ENCODE data around the gene ORC2. TPM values are rescaled to one million over a fixed set of nuclear protein-coding genes. Genes with fewer than 3 reads are reported as not detected.
"Not testable (repeated sequence)": the region's sequence is repeated elsewhere in the genome, so short reads cannot be mapped to it uniquely, and the experiment has no call there.

The ORC2 gene
- total RNA-seq (2014; rRNA removed; shearing (Covaris generic)), result 16.8 and 17.1 TPM in 2 replicates

DNA sequence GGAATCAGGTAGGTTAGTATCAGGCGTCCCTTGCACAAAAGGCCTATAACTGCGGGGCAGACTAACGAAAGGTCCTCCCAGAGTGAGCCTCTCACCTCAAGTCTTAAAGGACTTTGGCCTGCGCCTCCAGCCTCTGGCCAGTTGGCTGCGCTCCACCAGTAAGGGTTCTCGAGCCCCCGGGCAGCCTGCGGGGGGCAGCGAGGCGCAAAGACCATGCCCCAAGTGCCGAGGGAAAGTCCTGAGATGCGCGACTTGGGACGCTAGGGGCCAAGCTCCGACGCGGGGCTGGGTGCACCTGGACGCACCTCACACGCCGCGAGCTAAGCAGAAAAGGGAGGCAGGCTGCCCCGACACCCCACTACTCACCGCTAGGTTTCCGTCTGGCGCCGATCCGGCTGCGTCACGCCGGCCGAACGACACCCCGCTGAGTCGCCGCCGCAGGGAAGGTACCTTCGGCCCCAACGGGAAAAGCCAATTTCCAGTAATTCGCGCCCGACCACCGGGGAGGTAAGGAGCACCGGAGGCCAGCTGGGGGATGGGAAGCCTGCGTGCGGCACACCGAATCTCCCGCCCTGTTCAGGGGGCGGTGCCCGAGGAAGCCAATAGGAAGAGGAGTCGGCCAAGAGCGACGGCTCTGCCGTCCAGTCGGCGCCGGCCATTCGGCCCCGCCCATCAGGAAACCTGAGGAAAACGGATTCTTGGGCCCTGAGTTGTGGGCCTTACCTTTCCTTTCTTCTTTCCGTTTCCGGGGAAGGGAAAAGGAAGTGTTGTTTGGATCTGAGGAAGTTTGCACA lies at the start of gene ORC2:
TSS of gene ORC2 (minus strand) at position 537 of the 794 bp plus-strand sequence. CDS start 5,537 bp downstream, outside the sequence.
- DNase-seq (ENCODE audit: low read depth), result peak; percentile 92

DNA sequence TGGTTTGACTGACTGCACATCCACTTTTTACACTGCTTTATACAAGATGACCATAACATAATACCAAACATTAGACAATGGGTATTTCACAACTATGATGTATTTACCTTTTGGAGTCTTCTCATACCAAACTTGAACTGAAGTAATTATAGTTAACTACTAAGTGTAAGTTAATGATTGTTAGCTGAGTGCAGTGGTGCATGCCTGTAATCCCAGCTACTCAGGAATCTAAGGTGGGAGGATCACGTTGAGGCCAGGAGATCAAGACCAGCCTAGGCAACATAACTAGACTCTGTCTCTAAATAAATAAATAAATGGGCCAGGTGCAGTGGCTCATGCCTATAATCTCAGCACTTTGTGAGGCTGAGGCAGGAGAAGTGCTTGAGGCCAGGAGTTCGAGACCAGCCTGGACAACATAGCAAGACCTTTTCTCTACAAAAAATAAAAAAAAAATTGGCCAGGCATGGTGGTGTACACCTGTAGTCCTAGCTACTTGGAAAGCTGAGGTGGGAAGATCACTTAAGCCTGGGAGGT lies 44.9 kb upstream of the ORC2 start:
- DNase-seq (ENCODE audit: low read depth), result no peak

DNA sequence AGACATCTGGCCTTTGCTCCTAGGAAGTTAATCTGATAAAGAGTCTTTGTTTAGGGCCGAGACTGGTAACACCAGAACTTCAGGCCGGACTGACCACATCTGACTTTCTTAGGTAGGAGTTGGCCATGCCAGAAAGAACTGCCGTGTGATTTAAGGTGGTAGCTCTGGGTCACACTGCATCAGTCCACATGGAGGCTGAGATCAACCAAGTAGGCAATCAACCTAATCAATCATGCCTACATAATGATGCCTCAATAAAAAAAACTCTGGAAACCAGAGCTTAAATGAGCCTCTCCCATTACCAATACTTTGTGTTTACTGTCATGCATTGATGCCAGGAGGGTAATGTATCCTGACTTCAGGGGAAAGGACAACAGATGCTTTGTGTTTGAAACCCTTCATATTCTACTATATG lies 44.1 kb upstream of the ORC2 start:
- no peak for DNase-seq (ENCODE audit: low read depth)

DNA sequence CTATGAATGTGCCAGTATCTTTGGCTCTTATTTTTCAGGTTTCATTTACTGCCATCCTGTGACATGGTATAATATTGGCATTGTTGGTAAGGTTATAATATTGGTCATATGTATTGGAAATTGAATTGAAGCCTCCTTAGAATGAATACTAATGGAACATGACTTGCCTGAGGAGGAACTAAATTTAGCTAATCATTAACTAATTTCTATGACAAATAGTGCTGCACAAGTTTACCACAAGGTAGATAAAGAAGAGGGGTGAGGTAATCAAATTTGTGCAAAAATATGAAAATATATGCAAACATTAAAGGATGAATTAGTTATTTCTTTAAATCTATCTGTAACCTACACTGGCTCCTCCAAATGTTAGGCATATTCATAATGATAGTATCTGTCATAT lies 43.2 kb upstream of the ORC2 start:
- no peak for DNase-seq (ENCODE audit: low read depth)

DNA sequence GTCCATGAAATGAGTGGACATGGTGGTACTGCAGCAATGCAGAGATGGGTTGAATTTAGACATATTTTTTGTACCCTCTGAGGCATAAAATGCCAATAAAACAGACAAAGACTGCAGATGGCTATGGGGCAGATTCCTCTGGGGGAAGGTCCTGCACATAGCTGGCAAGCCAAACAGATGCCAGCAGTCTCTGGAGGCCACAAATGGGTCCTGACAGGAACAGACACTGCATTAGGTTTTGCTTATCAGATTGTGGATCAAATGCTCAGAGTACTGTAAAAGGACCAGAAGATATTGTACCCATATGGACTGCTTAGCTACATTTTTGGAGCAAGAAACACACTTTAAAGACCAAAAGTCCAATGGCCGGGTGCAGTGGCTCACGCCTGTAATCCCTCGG lies 40.9 kb upstream of the ORC2 start:
- no peak for DNase-seq (ENCODE audit: low read depth)

DNA sequence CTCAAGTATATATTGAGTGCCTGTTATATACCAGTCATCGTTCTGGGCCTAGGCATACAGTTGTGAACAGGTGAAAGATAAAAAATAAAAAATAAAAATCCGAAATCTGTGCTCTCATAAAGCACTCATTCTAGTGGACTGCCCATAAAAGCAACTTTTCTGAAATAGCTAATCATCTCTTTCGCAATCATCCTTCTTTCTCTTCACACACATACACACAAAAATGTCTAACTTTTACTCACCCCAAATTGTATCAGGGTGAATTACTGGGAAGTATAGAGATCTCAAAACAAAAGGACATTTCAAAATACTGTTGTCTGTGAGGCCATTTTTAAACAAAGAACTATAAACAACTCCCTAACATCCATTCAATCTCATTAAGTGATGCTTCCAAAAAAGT lies 29.6 kb upstream of the ORC2 start:
- DNase-seq (ENCODE audit: low read depth), result no peak

DNA sequence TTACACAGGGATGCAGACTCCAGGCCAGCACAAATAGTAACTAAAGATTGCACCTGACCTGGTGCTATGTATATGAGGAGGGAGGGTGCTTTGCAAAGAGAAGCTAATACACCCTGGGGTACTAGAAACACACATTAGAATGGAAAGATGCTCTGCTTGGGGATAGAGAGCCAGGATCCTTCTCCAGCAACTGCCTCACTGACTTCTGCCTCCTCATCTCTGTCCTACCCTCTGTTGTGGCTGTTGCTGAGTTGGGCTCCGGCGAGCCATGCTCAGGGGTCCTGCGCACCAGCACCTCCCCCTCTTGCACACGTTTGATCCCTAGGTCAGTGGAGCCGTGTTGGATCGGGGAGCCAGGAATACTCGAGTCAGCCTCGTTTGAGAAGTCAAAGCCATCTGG lies 23.7 kb upstream of the ORC2 start:
- DNase-seq (ENCODE audit: low read depth), result no peak

DNA sequence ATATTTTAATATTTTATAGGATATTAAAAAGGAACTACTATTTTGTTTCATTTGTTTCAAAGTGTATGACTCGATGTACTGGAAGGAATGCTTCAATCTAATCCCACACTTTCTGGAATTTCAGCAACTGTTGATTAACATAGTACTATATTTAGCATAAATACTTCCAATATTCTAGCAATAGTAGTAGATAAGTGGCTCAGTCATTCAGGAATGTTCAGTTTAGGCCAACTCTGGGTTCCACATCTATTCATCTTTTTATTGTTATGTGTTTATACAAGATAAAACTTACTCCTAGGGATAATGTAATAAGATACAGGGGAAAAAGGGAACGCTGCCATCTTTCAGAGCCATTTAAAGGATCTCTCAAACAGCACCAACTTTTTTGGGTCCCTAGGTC lies 22.3 kb upstream of the ORC2 start:
- no peak for DNase-seq (ENCODE audit: low read depth)

DNA sequence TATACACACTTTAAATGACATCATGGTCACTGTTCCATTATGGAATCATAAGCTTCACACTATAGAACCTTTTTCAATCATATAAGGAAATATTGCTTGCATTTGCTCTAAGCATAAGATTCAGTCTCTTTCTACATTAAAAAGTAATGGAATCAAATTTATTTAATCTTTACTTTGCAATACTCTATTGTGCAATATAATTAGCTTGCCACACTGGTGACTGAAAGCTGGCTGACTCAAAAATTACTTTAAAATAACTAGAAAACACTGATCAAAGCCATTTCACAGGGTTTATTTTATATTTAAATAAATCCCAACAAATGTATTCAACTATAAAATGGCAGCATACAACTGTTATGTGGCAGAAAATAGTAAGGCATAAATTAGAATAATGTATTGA lies 13.2 kb upstream of the ORC2 start:
- DNase-seq (ENCODE audit: low read depth), result no peak

DNA sequence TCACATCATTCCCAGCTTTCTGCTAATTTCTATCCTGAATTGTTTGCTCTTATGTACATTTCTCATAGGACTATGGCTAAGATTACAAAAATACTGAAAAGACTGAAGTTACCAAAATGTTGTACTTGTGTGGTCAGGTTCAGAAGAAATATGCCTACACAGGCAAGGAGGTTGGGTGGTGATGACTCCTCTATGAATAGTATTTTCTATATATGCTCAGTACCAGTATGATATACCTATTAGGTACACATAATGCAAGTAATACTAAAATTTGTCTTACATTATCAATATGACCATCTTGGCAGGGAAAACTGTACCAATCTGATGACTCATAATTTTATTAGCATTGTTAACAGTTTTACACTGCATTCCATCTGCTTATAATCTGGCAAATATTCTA lies 12.2 kb upstream of the ORC2 start:
- DNase-seq (ENCODE audit: low read depth), result no peak

DNA sequence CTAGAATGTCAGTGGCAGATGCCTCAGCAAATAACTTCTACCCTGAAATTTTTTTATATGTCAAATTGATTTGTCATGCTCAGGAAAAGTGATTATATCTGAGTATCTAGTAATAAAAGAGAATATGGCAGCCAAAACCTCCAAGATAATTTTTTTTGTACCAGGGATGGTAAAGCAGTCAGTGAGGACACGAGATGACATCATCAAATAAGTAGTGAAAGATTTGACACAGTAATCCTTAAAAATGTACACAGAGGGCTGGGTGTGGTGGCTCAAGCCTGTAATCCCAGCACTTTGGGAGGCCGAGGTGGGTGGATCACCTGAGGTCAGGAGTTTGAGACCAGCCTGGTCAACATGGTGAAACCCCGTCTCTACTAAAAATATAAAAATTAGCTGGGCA lies 6.6 kb upstream of the ORC2 start:
- DNase-seq (ENCODE audit: low read depth), result not testable (repeated sequence)

DNA sequence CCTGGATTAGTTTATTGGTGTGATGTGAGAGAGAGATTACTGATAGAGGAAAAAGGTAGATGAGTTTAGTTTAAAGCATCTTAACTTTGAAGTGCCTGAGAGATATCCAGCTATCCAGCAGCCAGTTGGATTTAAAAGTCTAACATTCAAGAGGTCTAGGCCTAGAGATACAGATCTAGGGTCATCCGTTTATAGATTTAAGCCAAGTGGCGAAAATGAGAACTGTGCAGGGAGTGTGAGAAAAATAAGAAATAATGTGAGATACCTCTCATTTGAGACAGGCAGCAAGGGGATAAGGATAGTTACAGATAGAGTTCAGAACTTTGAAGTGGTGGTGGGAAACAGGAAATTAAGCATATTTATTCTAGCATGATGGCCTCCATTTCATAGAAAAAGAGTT lies 5.3 kb upstream of the ORC2 start:
- no peak for DNase-seq (ENCODE audit: low read depth)

DNA sequence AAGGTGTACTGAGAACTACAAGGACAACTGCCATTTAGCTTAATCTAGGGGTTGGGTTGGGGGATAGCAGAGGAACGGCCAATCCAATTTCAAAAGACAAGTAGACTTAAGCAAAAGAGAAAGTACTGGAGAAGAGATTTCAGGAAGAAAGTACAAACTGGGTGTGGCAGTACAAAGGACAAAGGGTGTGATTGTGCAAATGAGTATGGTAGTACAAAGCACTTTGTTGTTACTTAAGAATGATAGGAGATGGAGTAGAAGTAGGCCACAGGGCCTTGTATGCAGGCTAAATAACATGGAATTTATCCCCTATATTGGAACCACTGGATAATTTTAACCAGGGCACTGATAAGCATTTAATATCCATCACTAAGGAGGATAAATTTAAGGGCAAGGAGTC lies 4.7 kb upstream of the ORC2 start:
- DNase-seq (ENCODE audit: low read depth), result peak; percentile 20

DNA sequence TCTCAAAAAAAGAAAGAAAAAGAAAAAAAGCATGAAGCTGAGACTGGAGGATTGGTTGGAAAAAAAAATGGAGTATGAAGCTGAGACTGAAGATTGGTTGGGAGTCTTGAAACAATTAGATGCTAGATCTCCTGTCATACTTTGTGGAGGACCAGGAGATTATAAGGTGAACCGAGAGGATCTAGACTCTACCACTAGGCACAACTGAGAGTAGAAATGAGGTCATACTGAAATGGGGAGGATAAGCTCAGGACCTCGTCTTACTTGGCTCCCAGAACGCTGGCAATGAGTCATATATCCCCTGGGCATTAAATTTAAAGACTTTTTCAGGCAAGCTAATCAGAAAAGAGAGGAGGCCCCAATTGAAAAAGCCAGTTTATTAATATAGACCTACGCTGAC lies 3.3 kb upstream of the ORC2 start:
- peak; percentile 89 for DNase-seq (ENCODE audit: low read depth)

DNA sequence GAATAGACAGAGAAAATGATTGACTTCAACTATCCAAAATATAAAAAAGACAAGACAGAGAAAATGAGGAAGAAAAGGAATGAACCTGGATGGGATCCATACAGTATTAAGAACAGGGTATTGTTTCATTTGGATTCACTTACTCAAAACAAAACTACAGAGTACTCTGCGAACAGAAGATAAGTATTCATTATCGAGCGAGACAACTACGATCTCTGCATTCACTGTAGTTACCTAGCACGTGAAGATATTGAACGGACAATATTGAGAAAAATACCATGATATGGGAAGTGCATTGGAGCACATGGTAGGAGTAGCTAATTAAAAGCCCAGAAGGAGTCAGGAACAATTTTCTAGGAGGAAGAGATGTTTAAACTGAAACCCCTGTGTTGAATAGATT lies 1.0 kb upstream of the ORC2 start:
- DNase-seq (ENCODE audit: low read depth), result peak; percentile 3

DNA sequence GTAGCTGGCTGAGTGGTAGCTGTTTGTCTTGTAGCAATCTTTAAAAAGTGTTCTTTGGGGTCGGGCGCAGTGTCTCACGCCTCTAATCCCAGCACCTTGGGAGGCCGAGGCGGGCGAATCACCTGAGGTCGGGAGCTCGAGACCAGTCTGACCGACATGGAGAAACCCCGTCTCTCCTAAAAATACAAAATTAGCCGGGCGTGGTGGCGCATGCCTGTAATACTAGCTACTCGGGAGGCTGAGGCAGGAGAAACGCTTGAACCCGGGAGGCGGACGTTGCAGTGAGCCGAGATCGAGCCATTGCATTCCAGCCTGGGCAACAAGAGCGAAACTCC lies 425 bp upstream of the ORC2 start:
- not testable (repeated sequence) for DNase-seq (ENCODE audit: low read depth)

DNA sequence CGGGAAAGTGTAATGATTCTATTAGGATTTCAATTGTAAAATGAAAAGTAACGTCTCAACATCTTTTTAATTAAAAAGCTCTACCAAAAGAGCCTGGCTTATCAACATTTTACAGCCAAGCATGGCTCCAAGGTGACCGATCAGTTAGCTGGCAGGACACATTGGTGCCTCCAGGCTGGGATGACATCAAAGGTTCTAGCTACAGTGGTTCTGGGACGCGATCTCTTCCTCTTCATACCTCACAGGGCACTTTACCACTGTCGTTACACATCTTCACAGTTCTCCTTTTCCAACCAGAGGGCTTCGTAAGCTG lies 693 bp downstream of the ORC2 start:
- no peak for DNase-seq (ENCODE audit: low read depth)

DNA sequence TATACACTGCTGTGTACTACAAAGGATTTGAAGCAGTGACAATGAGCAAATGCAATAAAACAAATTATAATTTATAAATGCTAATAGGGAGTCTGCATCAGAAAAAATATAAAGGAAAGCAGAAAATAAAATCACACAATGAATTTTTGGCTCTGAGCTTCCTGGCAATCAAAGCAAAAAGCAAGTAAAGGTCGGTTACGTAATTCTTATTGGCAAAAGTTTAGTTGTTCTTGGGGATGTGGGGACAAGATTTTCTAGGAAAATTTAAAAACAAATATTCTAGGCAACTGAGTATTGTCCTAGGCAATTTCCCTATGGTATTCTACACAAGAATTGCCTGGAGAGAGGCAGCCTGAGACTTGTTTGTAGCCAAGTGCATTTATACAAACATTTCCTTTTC lies 1.8 kb downstream of the ORC2 start:
- no peak for DNase-seq (ENCODE audit: low read depth)

DNA sequence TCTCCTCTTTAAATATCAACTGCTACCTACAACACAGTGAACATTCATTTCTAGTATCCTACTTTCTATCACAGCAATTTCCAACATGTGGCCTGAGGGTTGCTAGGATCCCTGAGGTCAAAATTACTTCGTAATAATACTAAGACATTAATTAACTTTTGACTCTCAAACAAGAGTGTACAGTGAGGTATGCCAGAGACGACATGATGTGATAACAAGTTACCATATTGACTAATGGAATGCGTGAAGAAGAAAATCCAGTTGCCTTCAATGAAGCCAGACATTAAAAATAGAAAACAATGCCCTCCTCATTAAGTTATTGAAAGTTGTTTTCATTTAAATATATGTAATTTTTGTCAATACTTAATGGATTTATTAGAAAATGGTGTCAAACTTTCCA lies 13.1 kb downstream of the ORC2 start:
- no peak for DNase-seq (ENCODE audit: low read depth)

DNA sequence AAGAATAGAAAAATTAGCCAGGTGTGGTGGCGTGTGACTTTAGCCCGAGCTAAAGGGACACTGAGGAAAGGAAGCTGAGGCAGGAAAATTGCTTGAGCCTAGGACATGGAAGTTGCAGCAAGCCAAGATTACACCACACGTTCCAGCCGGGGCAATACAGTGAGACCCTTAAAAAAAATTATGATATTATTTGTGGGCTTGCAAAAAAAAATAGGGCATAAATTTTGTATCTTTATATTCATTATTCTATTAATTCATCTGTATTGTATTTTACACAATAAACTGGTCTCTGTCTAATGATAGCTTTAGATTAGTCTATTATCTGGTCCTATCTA lies 18.1 kb downstream of the ORC2 start:
- no peak for DNase-seq (ENCODE audit: low read depth)

DNA sequence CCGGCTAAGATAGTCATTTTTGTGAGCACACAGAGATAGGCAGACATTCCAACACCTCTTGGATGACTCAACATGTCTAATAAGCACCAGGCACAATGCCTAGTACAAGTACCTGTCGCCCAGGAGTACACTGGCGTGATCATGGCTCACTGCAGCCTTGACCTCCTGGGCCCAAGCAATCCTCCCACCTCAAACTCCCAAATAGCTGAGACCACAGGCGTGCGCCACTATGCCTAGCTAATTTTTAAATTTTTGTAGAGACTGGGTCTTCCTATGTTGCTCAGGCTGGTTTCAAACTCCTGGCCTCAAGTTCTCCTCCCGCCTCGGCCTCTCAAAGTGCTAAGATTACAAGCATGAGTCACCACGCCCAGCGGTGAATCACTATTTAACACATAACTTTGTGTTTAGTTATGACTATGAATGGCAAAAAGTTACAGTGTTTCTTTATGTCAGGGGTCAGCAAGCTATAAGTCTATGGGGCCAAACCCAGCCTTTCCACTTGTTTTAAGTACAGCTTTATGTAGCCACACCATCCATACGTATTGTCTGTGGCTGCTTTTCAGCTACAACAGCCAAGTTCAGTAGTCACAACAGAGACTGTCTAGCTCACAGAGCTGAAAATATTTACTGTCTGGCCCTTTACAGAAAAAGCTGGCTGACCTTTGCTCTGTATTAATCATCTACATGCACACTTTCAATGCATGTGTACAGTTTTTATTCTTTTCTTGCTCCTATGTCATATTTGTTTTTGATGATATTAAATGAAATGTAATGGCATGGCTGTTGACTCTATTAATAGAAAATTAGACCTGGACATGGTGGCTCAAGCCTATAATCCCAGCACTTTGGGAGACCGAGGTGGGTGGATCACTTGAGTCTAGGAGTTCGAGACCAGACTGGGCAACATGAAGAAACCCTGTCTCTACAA lies 18.7 kb downstream of the ORC2 start:
- peak; percentile 80 for DNase-seq (ENCODE audit: low read depth)

DNA sequence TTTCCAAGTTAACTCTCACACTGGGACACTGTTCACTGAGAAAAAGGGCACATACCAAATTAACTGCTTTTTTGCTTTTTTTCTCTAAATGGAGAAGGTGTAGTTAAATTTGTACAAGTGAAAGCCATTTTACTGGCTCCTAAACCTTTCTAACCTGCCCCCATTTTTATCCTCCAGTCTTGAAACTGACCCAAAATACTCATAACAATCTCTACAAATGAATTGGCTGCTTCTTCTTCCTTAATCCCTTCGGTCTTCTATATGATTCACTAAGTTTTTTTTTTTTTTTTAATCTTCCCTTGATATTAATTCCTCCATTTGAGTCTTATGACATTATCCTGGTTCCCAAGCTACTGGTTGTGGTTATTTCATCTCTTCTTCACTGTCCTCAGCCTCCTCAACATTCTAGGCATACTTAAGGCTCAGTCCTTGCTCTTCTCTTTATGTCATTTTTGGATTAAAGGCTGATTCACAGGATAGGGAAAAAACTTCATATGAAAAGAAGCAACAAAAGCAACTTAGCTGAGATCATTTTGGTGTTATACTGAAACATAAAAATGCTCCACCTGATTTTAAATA lies 19.8 kb downstream of the ORC2 start:
- DNase-seq (ENCODE audit: low read depth), result no peak

DNA sequence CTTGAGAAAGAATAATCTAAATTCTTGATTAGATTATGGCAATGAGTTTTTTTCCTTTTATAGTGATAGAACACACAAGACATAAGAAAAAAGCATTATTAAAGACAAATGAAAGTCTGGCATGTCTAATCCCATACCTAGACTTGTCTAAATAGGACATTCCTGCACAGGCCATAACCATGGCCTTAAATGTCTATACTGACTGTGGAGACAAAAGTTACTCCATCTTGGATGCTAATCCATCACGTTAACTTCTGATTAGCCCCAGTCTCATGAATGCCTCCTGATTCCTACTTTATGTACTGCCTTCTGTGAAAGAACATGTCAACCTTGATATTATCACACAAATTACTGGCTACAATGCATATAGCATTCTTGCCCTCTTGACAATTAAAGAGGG lies 23.6 kb downstream of the ORC2 start:
- no peak for DNase-seq (ENCODE audit: low read depth)
